ENCODE measurements around the gene HMGN1. TPM values are rescaled to one million over a fixed set of nuclear protein-coding genes. Genes with fewer than 3 reads are reported as not detected.

Gene HMGN1
- total RNA-seq, 3 donors from 2014 or later (not counting 1 experiment from before 2014, with no cell fraction given), result 187 to 228 (median 219) TPM

GRCh38 chr21:39350094-39351005 is 1.5 kb upstream of the HMGN1 start:
- no peak for DNase-seq
- no peaks in the 10 kb centered on the region for H3K36me3 Mint-ChIP-seq
- peak overlapping the region; percentile 93 for H3K27ac ChIP-seq (ENCODE audit: low read length)
- H3K36me3 ChIP-seq (ENCODE audit: control insufficient read depth, insufficient read depth, low read length), result peaks cover 9% of the 10 kb centered on the region
- peaks cover 25 to 29% of the 10 kb centered on the region in 2 donors for H3K4me1 Mint-ChIP-seq
- peak overlapping the region; percentile 94 for H3K4me3 Mint-ChIP-seq
- H3K9me3 Mint-ChIP-seq, result no peaks in the 10 kb centered on the region
- H3K9me3 ChIP-seq (ENCODE audit: control insufficient read depth, insufficient read depth, low read length), result no peaks in the 10 kb centered on the region
- WGBS (ENCODE audit: insufficient coverage), result 75% methylated on average over 19 of the region's 19 CpGs
- ATAC-seq, result no peak
- peak overlapping the region; percentile 89 to 90 for H3K27ac Mint-ChIP-seq
- peak overlapping the region; percentile 94 for H3K4me3 ChIP-seq (ENCODE audit: low read length)
- no peaks in the 10 kb centered on the region for H3K27me3 ChIP-seq (ENCODE audit: control insufficient read depth, insufficient read depth, low read length)
- TF ChIP-seq, protein P1, sequence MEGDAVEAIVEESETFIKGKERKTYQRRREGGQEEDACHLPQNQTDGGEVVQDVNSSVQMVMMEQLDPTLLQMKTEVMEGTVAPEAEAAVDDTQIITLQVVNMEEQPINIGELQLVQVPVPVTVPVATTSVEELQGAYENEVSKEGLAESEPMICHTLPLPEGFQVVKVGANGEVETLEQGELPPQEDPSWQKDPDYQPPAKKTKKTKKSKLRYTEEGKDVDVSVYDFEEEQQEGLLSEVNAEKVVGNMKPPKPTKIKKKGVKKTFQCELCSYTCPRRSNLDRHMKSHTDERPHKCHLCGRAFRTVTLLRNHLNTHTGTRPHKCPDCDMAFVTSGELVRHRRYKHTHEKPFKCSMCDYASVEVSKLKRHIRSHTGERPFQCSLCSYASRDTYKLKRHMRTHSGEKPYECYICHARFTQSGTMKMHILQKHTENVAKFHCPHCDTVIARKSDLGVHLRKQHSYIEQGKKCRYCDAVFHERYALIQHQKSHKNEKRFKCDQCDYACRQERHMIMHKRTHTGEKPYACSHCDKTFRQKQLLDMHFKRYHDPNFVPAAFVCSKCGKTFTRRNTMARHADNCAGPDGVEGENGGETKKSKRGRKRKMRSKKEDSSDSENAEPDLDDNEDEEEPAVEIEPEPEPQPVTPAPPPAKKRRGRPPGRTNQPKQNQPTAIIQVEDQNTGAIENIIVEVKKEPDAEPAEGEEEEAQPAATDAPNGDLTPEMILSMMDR (IDR thresholded peaks at IDR 0.05), result no peak
- H3K4me1 ChIP-seq (ENCODE audit: control insufficient read depth, insufficient read depth, low read length), result peaks cover 6% of the 10 kb centered on the region
- intact Hi-C loops (cut with micrococcal nuclease), result no loop called here
- H3K27me3 Mint-ChIP-seq (ENCODE audit: low read depth in 2 of 2), result peaks cover 13 to 15% of the 10 kb centered on the region in 2 donors

DNA sequence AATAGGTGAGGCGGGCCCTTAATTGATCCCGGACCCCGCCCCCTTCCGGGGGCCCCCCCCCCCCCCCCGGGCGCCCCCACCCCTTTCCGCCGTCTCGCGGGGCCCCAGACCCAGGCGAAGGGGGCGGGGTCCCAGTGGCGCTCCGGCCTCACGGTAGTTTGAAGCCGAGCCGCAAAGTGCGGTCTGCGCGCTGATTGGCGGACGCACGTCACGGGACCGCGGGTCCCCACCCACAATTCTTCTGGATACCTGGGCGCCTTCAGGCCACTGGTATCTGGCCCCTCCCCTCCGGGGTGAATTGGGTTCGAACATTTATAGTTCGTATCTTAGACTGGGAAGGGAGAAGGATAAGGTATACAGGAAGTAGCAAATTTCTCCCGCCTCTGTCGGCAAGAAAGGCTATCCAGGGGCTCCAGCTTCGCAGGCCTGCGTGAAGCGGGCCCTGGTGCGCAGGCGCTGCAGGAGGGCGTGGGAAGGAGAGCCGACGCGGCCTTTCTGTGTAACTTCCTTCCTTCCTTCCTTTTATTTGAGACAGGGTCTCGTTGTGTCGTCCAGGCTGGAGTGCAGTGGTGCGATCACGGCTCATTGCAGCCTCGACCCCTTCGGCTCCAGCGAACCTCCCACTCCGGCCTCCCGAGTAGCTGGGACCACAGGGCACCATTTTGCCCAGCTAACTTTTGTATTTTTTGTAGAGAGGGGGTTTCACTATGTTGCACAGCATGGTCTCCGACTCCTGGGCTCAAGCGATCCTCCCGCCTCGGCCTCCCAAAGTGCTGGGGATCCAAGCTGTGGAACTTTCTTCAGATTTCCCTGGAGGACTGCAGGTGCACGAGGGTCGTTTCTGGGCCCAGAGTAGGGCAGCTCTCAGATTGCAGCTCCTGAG is 564 bp upstream of the HMGN1 start:
- H3K27ac Mint-ChIP-seq, result peak overlapping the region; percentile 89 to 90
- Histone ChIP-seq H3K9me3 (ENCODE audit: control insufficient read depth, insufficient read depth, low read length) (no peaks in the 10 kb centered on the region), H3K4me1 (ENCODE audit: control insufficient read depth, insufficient read depth, low read length) (peaks cover 6% of the 10 kb centered on the region), H3K27me3 (ENCODE audit: control insufficient read depth, insufficient read depth, low read length) (no peaks in the 10 kb centered on the region), H3K4me3 (ENCODE audit: low read length) (peak overlapping the region; percentile 94), H3K27ac (ENCODE audit: low read length) (peak overlapping the region; percentile 93), H3K36me3 (ENCODE audit: control insufficient read depth, insufficient read depth, low read length) (peaks cover 17% of the 10 kb centered on the region)
- ATAC-seq, result peak; percentile 78 to 91 (median 82)
- peaks cover 6% of the 10 kb centered on the region in 2 donors for H3K27me3 Mint-ChIP-seq (ENCODE audit: low read depth in 2 of 2)
- intact Hi-C loops (cut with micrococcal nuclease), result loop anchor here (1.0 to 2.0 kb wide), 2 partner anchors 31 to 39 kb away; a partner anchor contains a TSS
- no peaks in the 10 kb centered on the region for H3K9me3 Mint-ChIP-seq
- H3K4me3 Mint-ChIP-seq, result peak overlapping the region; percentile 94
- no peaks in the 10 kb centered on the region for H3K36me3 Mint-ChIP-seq
- DNase-seq, result peak; percentile 98
- TF ChIP-seq, protein P1 (IDR thresholded peaks at IDR 0.05), result no peak
- peaks cover 31 to 34% of the 10 kb centered on the region in 2 donors for H3K4me1 Mint-ChIP-seq
- WGBS (ENCODE audit: insufficient coverage), result 3% methylated on average over 49 of the region's 56 CpGs

GRCh38 chr21:39348040-39348354 is 891 bp downstream of the HMGN1 start:
- TF ChIP-seq, protein P1 (IDR thresholded peaks at IDR 0.05), result no peak
- 0% methylated on average over 8 of the region's 11 CpGs for WGBS (ENCODE audit: insufficient coverage)
- Mint-ChIP-seq H3K9me3 (no peaks in the 10 kb centered on the region), H3K4me3 (peak overlapping the region; percentile 92), H3K4me1 (peaks cover 34 to 35% of the 10 kb centered on the region in 2 donors), H3K27ac (peak overlapping the region; percentile 87 to 89), H3K27me3 (ENCODE audit: low read depth in 2 of 2) (peaks cover 4 to 6% of the 10 kb centered on the region in 2 donors), H3K36me3 (no peaks in the 10 kb centered on the region)
- peaks cover 6% of the 10 kb centered on the region for H3K4me1 ChIP-seq (ENCODE audit: control insufficient read depth, insufficient read depth, low read length)
- no peak for ATAC-seq
- no peak for DNase-seq
- peak overlapping the region; percentile 67 for H3K27ac ChIP-seq (ENCODE audit: low read length)
- H3K27me3 ChIP-seq (ENCODE audit: control insufficient read depth, insufficient read depth, low read length), result no peaks in the 10 kb centered on the region
- intact Hi-C loops (cut with micrococcal nuclease), result loop anchor here (1.0 to 2.0 kb wide), 2 partner anchors 35 to 41 kb away; partner anchors contain the start of gene BRWD1
- H3K36me3 ChIP-seq (ENCODE audit: control insufficient read depth, insufficient read depth, low read length), result peaks cover 29% of the 10 kb centered on the region
- no peaks in the 10 kb centered on the region for H3K9me3 ChIP-seq (ENCODE audit: control insufficient read depth, insufficient read depth, low read length)
- H3K4me3 ChIP-seq (ENCODE audit: low read length), result peak overlapping the region; percentile 52

All from natural killer cell (primary cell).